Fibroblast of the aortic adventitia (primary cell): ENCODE measurements around the gene PLEKHO2. TPM values are rescaled to one million over a fixed set of nuclear protein-coding genes. Genes with fewer than 3 reads are reported as not detected.
A peak's percentile ranks its signal among the peaks of the same experiment; 100 is the strongest.
"Not testable (repeated sequence)": the region's sequence is repeated elsewhere in the genome, so short reads cannot be mapped to it uniquely, and the experiment has no call there.

Experiments
- DNase-seq: peaks from one replicate; pipeline ENCODE4 v3.0.0-alpha.2; 2010; ENCODE audit warnings: low read depth
- H3K4me3 ChIP-seq: 2 replicates; pipeline ENCODE4 v1.5.1; 2011; ENCODE audit warnings: low read depth, mild to moderate bottlenecking, control low read depth, low read length, moderate library complexity
- CTCF ChIP-seq: IDR thresholded peaks from 2 replicates; pipeline ENCODE4 v1.5.1; 2011; ENCODE audit warnings: mild to moderate bottlenecking, low read length, control low read depth, inconsistent platforms; ENCODE audit not compliant: insufficient read depth
- total RNA-seq: library from RNA; depleted of rRNA; stranded (reverse); fragments of >200 nt; gene quantifications from 2 replicates; pipeline ENCODE4 v1.2.3, GENCODE V29; 2012; ENCODE audit warnings: low replicate concordance

Gene PLEKHO2
- total RNA-seq, 1 donor = 21.8 TPM

- TF ChIP-seq CTCF = no peak
- H3K4me3 ChIP-seq = no peak overlapping the region
- DNase-seq = peak; percentile 44
These were observed 28.6 kb upstream of the PLEKHO2 start for GRCh38 chr15:64813075-64813474.

GRCh38 chr15:64814283-64814682 is 27.4 kb upstream of the PLEKHO2 start:
- not testable (repeated sequence) for H3K4me3 ChIP-seq, DNase-seq

GRCh38 chr15:64814965-64815364 is 26.8 kb upstream of the PLEKHO2 start:
- not testable (repeated sequence) for DNase-seq, H3K4me3 ChIP-seq

GRCh38 chr15:64816452-64816851 is 25.3 kb upstream of the PLEKHO2 start:
- DNase-seq = no peak
- no peak overlapping the region for H3K4me3 ChIP-seq
- TF ChIP-seq CTCF = no peak

- H3K4me3 ChIP-seq = peak overlapping the region; percentile 74
- no peak for TF ChIP-seq CTCF
- DNase-seq = no peak
These were observed 16.7 kb upstream of the PLEKHO2 start for GRCh38 chr15:64824929-64825430.

GRCh38 chr15:64825431-64826294 is 16.1 kb upstream of the PLEKHO2 start, which contains the start of gene PIF1:
PIF1 (minus strand) TSS chr15:64825647; CDS start chr15:64824335, 1,312 bp downstream.
- DNase-seq = peak; percentile 99
- H3K4me3 ChIP-seq = peak within 1 kb of the TSS; percentile 74
- no peak for TF ChIP-seq CTCF

- DNase-seq = no peak
- H3K4me3 ChIP-seq = no peak overlapping the region
- no peak for TF ChIP-seq CTCF
These were observed 12.7 kb upstream of the PLEKHO2 start for GRCh38 chr15:64828985-64829384.

- DNase-seq = no peak
- TF ChIP-seq CTCF = no peak
- no peak overlapping the region for H3K4me3 ChIP-seq
These were observed 8.0 kb upstream of the PLEKHO2 start for GRCh38 chr15:64833690-64834089.
